ENCODE measurements around the gene LBHD2. TPM values are rescaled to one million over a fixed set of nuclear protein-coding genes. Genes with fewer than 3 reads are reported as not detected.

The LBHD2 gene
- total RNA-seq, 1 donor, result not detected

DNA sequence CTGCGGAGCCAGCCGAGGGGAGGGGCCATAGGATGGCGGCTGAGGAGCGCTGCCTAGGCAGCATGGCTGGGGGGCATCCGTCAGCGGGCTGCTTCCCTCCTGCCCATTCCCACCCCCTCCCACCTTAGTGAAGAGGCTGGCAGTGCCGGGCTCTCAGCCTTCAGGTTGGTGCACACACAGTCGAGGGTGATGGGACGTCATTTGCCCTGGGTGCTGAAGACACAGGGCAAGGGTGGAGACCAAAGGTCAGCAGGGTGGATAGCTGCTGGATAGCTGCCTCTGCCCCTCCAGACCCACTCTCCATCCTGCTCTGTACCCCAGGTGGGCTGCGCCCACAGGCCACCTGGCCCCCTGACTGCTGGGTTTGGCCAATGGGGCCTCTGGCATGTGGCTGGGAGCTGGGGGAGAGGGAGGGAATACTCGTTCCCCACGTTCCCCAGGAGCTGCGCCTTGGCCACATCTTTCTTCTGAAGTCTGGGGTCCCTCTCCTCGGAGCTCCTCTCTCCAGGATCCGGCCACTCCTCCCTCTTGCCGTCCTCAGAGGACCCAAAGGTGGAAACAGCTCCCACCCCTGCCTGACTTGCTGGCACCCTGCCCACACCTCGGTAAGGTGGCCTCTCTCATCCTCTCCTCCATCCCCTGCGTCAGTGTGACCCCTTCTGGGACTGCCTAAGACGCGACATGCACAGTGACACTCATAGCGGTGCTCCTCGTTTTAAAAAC is 15.5 kb upstream of the LBHD2 start:
- H3K4me3 ChIP-seq (ENCODE audit: low read depth, low read length), result no peak overlapping the region
- DNase-seq (ENCODE audit: low read depth), result no peak
- TF ChIP-seq, protein P1, sequence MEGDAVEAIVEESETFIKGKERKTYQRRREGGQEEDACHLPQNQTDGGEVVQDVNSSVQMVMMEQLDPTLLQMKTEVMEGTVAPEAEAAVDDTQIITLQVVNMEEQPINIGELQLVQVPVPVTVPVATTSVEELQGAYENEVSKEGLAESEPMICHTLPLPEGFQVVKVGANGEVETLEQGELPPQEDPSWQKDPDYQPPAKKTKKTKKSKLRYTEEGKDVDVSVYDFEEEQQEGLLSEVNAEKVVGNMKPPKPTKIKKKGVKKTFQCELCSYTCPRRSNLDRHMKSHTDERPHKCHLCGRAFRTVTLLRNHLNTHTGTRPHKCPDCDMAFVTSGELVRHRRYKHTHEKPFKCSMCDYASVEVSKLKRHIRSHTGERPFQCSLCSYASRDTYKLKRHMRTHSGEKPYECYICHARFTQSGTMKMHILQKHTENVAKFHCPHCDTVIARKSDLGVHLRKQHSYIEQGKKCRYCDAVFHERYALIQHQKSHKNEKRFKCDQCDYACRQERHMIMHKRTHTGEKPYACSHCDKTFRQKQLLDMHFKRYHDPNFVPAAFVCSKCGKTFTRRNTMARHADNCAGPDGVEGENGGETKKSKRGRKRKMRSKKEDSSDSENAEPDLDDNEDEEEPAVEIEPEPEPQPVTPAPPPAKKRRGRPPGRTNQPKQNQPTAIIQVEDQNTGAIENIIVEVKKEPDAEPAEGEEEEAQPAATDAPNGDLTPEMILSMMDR (IDR thresholded peaks at IDR 0.05; ENCODE audit: insufficient read depth, low read length), result no peak

DNA sequence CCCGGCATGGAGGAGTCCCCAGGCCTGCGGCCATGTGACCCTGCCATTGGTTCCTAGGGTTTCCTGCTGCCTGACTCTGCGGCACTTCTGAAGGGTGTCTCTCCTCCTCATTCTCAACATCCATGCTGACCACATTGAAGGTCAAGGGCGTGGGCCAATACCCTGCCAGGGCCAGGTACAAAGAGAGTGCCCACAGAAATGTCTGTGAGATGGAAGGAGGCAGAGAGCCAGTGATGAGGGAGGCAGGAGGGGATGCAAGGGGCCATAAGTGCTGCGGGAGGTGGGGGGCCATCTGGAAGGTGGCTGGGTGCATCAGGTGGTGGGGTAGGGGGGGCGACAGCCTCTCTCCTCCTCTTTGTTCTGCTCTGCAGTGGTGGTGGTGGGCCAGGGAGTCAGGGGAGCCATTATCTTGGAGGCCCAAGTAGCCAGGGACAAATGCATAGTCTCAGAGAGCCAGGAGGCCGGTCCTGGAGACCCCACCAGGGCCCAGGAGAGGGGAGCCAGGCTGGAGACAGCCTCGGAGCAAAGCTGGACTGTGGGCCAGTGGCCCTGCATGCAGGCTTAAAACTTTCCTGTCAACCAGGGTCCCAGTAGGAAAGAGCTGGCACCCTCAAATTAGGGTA is 13.6 kb upstream of the LBHD2 start:
- no peak for DNase-seq (ENCODE audit: low read depth)
- no peak overlapping the region for H3K4me3 ChIP-seq (ENCODE audit: low read depth, low read length)
- TF ChIP-seq, protein P1 (IDR thresholded peaks at IDR 0.05; ENCODE audit: insufficient read depth, low read length), result no peak

DNA sequence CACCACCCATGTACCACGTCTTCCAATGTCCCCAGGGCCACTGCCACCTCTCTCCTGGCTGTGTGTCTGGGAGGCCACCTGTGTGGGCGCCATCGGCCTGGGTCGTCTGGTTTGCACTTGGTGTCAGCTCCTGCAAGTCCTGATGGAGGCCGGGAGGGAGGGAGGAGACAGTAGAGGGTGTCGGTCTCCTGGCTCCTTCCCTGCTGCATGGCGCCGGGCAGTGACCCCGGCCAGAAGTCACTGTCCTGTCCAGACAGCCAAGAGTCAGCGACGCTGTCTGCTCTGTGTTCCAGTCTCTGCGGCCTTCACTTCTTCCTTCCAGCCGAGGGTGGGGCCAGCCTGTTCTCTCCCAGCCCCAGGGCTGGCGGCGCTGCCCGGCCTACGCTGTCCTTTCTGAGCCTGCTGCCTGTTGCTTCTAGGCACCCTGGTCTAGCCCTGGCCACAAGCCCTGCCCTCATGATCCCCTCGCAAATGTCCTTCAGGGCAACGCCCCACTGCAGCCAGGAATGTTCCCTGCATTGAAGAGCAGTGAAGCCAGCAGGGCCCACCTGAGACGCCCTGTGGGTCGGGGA is 13.0 kb upstream of the LBHD2 start:
- TF ChIP-seq, protein P1 (IDR thresholded peaks at IDR 0.05; ENCODE audit: insufficient read depth, low read length), result no peak
- DNase-seq (ENCODE audit: low read depth), result no peak
- H3K4me3 ChIP-seq (ENCODE audit: low read depth, low read length), result no peak overlapping the region

DNA sequence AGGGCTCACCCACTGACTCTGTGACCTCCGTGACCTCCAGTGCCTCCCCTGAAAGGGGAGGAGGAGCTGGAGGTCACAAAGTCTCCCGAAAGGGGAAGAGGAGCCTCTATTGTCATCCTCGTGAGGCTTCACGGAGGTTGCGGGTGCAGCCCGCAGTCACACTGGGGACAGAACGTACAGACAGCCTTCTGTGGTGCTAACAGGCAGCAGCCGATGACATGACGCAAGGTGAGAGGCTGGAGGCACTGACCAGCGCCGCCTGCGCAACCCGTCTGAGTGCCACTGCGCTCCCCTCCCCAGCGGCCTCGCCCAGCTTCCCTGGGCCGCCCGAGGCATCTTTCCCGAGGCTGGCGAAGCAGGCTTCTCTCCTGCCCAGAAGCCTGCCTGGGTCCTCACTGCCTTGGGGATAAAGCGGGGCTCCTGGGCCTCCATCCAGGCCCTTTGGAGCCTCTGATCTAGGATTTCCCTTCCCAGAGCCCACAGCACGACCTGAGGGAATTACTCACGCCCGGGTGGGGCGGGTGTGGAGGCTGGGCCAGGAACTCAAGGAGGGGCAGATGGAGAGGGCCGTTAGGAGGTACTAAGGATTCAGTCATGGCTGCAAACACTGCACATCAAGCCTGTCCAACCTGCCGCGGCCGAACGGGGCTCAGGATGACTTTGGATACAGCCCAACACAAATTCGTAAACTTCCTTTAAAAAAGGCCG is 12.3 kb upstream of the LBHD2 start:
- TF ChIP-seq, protein P1 (IDR thresholded peaks at IDR 0.05; ENCODE audit: insufficient read depth, low read length), result no peak
- H3K4me3 ChIP-seq (ENCODE audit: low read depth, low read length), result no peak overlapping the region
- DNase-seq (ENCODE audit: low read depth), result peak; percentile 38

DNA sequence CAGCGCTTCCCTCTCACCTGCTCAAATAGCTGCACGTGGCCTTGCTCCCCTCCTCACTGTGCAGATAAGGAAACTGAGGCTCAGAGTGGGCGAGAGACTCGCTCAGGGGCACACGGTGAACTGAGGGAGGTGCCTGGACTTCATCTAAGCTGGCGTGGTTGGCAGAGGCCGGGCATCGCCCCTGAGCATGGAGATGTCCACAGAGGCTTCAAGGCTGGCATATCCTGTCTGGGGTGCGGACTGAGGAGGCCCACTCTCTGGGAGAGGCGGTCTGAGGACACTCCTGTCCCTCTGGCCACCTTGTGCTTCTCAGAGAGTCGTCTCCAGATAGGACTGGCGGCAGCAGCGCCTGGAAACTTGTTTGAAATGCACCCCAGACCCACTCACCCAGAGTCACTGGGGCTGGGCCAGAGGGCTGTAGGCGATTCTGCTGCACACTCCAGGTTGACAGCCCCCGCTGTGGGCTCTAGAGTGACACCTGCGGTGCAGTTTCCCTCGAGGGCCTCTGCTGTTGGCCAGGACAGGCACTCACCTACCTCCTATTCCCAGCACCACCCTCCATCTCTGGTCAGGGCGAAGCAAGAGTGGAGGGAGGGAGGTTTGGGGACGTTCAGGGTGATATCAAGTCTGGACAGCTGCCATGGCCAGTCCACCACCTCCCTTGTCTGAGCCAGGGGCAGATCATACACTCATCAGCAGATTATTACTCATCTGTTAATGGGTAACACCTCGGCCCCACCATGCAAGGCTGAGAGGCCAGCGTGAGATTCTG is 11.2 kb upstream of the LBHD2 start:
- DNase-seq (ENCODE audit: low read depth), result no peak
- H3K4me3 ChIP-seq (ENCODE audit: low read depth, low read length), result no peak overlapping the region
- TF ChIP-seq, protein P1 (IDR thresholded peaks at IDR 0.05; ENCODE audit: insufficient read depth, low read length), result no peak

DNA sequence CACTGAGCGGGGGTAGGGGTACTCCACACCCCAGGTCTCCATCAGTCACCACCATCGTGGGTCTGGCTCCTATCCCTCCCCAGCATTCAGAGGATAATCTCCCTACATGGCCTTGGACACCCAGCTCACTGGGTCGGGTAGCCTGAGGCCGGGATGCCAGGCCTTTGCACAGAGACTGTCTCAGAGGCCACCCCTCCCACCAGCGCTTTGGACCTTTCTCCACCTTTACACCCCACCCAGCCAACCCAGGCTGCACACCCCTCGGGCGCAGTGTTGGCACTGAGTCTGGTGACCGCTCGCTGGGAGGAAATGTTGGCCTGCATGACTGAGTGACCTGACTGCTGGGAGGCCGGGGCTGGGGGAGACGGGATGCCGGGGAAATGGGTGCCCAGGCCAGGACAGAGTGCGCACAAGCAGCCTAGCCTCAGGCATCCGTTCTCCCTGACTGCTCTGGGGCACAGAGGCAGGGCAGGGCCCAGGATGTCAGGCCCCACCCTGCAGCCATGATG is 10.6 kb upstream of the LBHD2 start:
- TF ChIP-seq, protein P1 (IDR thresholded peaks at IDR 0.05; ENCODE audit: insufficient read depth, low read length), result no peak
- no peak overlapping the region for H3K4me3 ChIP-seq (ENCODE audit: low read depth, low read length)
- DNase-seq (ENCODE audit: low read depth), result no peak

Measured in fibroblast of the aortic adventitia (primary cell).